IMR-90 (cell line): ENCODE measurements around the gene COX6A1. TPM values are rescaled to one million over a fixed set of nuclear protein-coding genes. Genes with fewer than 3 reads are reported as not detected.

Experiments used
- ATAC-seq: fragments of 200-7000 bp; cut with Tn5 transposase; 2 replicates; pipeline ENCODE4 v1.9.1; 2020; ENCODE audit warnings: low read depth, mild to moderate bottlenecking, moderate library complexity
- BruUV-seq: library from RNA; stranded (reverse); fragments of 400-500 nt; replicated peaks from 2 replicates; lab custom pipeline; 2021; lab: Mats Ljungman, UMichigan
- CTCF ChIA-PET: fragments of 300-600 bp; formaldehyde crosslinking; extraction: SDS; loops from one replicate; lab custom pipeline; 2021; ENCODE audit warnings: antibody characterized with exemption; lab: Yijun Ruan, JAX
- POLR2A ChIA-PET: fragments of 300-600 bp; sonication (Branson Sonifier 250); formaldehyde crosslinking; loops from one replicate; lab custom pipeline; 2022; ENCODE audit warnings: antibody characterized with exemption; ENCODE audit not compliant: unreplicated experiment; lab: Charles Lee
- DNase-seq: peaks from one replicate; pipeline ENCODE4 v3.0.0; 2013
- H2AFZ ChIP-seq: replicated peaks from 2 replicates; pipeline ENCODE3; 2013; ENCODE audit warnings: low read length, mild to moderate bottlenecking; ENCODE audit not compliant: poor library complexity
- H2AK5ac ChIP-seq: 2 replicates; pipeline ENCODE4 v1.6.1; 2013; ENCODE audit warnings: low read depth, low read length, inconsistent platforms
- H2AK9ac ChIP-seq: replicated peaks from 2 replicates; pipeline ENCODE3; 2013; ENCODE audit warnings: mild to moderate bottlenecking, low read depth, low read length, moderate library complexity; ENCODE audit not compliant: poor library complexity
- H2BK120ac ChIP-seq: 2 replicates; pipeline ENCODE4 v1.6.1; 2013; ENCODE audit warnings: low read depth, low read length, inconsistent platforms
- H2BK15ac ChIP-seq: 3 replicates; pipeline ENCODE4 v1.6.1; 2013; ENCODE audit warnings: low read depth, low read length, inconsistent platforms
- H2BK20ac ChIP-seq: 2 replicates; pipeline ENCODE4 v1.6.1; 2013; ENCODE audit warnings: low read depth, mild to moderate bottlenecking, inconsistent platforms, low read length, moderate library complexity
- H2BK5ac ChIP-seq: 2 replicates; pipeline ENCODE4 v1.6.1; 2013; ENCODE audit warnings: mild to moderate bottlenecking, low read depth, low read length, inconsistent platforms; ENCODE audit not compliant: poor library complexity, severe bottlenecking
- H3K14ac ChIP-seq: replicated peaks from 2 replicates; pipeline ENCODE4 v1.6.1; 2013; ENCODE audit warnings: low read depth, low read length, inconsistent platforms
- H3K18ac ChIP-seq: 2 replicates; pipeline ENCODE4 v1.6.1; 2013; ENCODE audit warnings: low read depth, low read length, control low read depth
- H3K23ac ChIP-seq: 2 replicates; pipeline ENCODE4 v1.6.1; 2013; ENCODE audit warnings: low read depth, low read length, inconsistent platforms
- H3K27ac ChIP-seq: 2 replicates; pipeline ENCODE4 v1.5.1; 2013; ENCODE audit warnings: mild to moderate bottlenecking, control low read depth, low read length; ENCODE audit not compliant: insufficient read depth
- H3K27me3 ChIP-seq: 2 replicates; pipeline ENCODE4 v1.6.1; 2013; ENCODE audit warnings: low read length; ENCODE audit not compliant: control insufficient read depth, insufficient read depth
- H3K36me3 ChIP-seq: 2 replicates; pipeline ENCODE4 v1.6.1; 2013; ENCODE audit warnings: low read length, mixed read lengths; ENCODE audit not compliant: control insufficient read depth, insufficient read depth
- H3K4ac ChIP-seq: 2 replicates; pipeline ENCODE4 v1.6.1; 2013; ENCODE audit warnings: low read depth, low read length, inconsistent platforms
- H3K4me1 ChIP-seq: 2 replicates; pipeline ENCODE4 v1.6.1; 2013; ENCODE audit warnings: low read length, mixed read lengths; ENCODE audit not compliant: control insufficient read depth, insufficient read depth
- H3K4me2 ChIP-seq: 2 replicates; pipeline ENCODE4 v1.6.1; 2013; ENCODE audit warnings: low read depth, mild to moderate bottlenecking, control low read depth, low read length, moderate library complexity
- H3K4me3 ChIP-seq: 2 replicates; pipeline ENCODE4 v1.5.1; 2013; ENCODE audit warnings: low read depth, mild to moderate bottlenecking, control low read depth, low read length, moderate library complexity; ENCODE audit not compliant: insufficient read depth
- H3K56ac ChIP-seq: 2 replicates; pipeline ENCODE4 v1.6.1; 2013; ENCODE audit warnings: low read length, inconsistent platforms; ENCODE audit not compliant: insufficient read depth; ENCODE audit errors: extremely low read depth
- H3K79me1 ChIP-seq, 2 experiments: 2 replicates each; pipeline ENCODE4 v1.6.1; 2013; ENCODE audit warnings: low read length in 2 of 2, inconsistent platforms in 1 of 2, low read depth in 1 of 2
- H3K9ac ChIP-seq: 2 replicates; pipeline ENCODE4 v1.6.1; 2013; ENCODE audit warnings: low read depth, low read length, control low read depth
- H3K9me1 ChIP-seq: 2 replicates; pipeline ENCODE4 v1.6.1; 2013; ENCODE audit warnings: low read length, inconsistent platforms; ENCODE audit not compliant: insufficient read depth
- H3K9me3 ChIP-seq: 2 replicates; pipeline ENCODE4 v1.6.1; 2013; ENCODE audit warnings: low read length; ENCODE audit not compliant: control insufficient read depth, insufficient read depth
- H4K20me1 ChIP-seq: 2 replicates; pipeline ENCODE4 v1.6.1; 2013; ENCODE audit warnings: low read length, inconsistent platforms; ENCODE audit not compliant: insufficient read depth
- H4K5ac ChIP-seq: 2 replicates; pipeline ENCODE4 v1.6.1; 2013; ENCODE audit warnings: mild to moderate bottlenecking, low read depth, low read length, control low read depth
- H4K8ac ChIP-seq, 2 experiments: 2 replicates each; pipeline ENCODE4 v1.6.1; 2013; ENCODE audit warnings: low read depth in 2 of 2, low read length in 2 of 2, control low read depth in 1 of 2, inconsistent platforms in 1 of 2
- H4K91ac ChIP-seq: 2 replicates; pipeline ENCODE4 v1.6.1; 2013; ENCODE audit warnings: low read depth, low read length, inconsistent platforms; ENCODE audit not compliant: insufficient read depth
- BHLHE40 ChIP-seq: fragments of 150-350 bp; IDR thresholded peaks from 2 replicates; pipeline ENCODE4 v1.6.1; 2016; ENCODE audit warnings: mild to moderate bottlenecking, low read depth, low read length
- CEBPB ChIP-seq: IDR thresholded peaks from 2 replicates; pipeline ENCODE4 v1.6.1; 2012; ENCODE audit warnings: low read depth, low read length, improper control_type of control experiment
- CHD1 ChIP-seq: IDR thresholded peaks from 2 replicates; pipeline ENCODE4 v1.6.1; 2012; ENCODE audit warnings: low read depth, low read length, improper control_type of control experiment
- CTCF ChIP-seq: conservative IDR thresholded peaks from 2 replicates; pipeline ENCODE4 v1.5.1; 2012; ENCODE audit warnings: mild to moderate bottlenecking, low read depth, low read length, improper control_type of control experiment
- MAZ ChIP-seq: IDR thresholded peaks from 2 replicates; pipeline ENCODE4 v1.6.1; 2012; ENCODE audit warnings: low read depth, mild to moderate bottlenecking, low read length, improper control_type of control experiment, moderate library complexity, borderline replicate concordance
- MXI1 ChIP-seq: IDR thresholded peaks from 2 replicates; pipeline ENCODE4 v1.6.1; 2012; ENCODE audit warnings: low read depth, mild to moderate bottlenecking, low read length, moderate library complexity, borderline replicate concordance
- POLR2A ChIP-seq: IDR thresholded peaks from 2 replicates; pipeline ENCODE4 v1.6.1; 2012; ENCODE audit warnings: mild to moderate bottlenecking, low read depth, low read length
- RAD21 ChIP-seq: IDR thresholded peaks from 2 replicates; pipeline ENCODE4 v1.6.1; 2012; ENCODE audit warnings: low read length, improper control_type of control experiment
- RCOR1 ChIP-seq: IDR thresholded peaks from 2 replicates; pipeline ENCODE4 v1.6.1; 2012; ENCODE audit warnings: mild to moderate bottlenecking, low read length, improper control_type of control experiment; ENCODE audit not compliant: insufficient replicate concordance
- SMC3 ChIP-seq: fragments of 150-350 bp; IDR thresholded peaks from 2 replicates; pipeline ENCODE4 v1.6.1; 2016; ENCODE audit warnings: low read depth, mild to moderate bottlenecking, antibody characterized with exemption, low read length, moderate library complexity
- WGBS, 2 experiments: methylation state at CpG; one replicate each; pipeline versions ENCODE4 v1.1.5 to v1.1.7; 2013; ENCODE audit warnings: missing lambda C conversion rate in 2 of 2; ENCODE audit not compliant: insufficient read length in 1 of 2; ENCODE audit errors: extremely low coverage in 2 of 2; 5-methylcytosine and 5-hydroxymethylcytosine counted together
- dilution Hi-C: fragments of 300-500 bp; cut with HindIII; formaldehyde crosslinking; loops from one replicate; pipeline ENCODE4 v1.14.3; 2018; ENCODE audit warnings: low sequenced_read_pairs; ENCODE audit not compliant: unreplicated experiment
- in situ Hi-C: fragments of 300-500 bp; cut with MboI; formaldehyde crosslinking; loops from 3 replicates; pipeline ENCODE4 v1.14.3; 2019; ENCODE audit warnings: low sequenced_read_pairs, inconsistent platforms, mixed read lengths
- intact Hi-C: fragments of 100-400 bp; cut with micrococcal nuclease; formaldehyde crosslinking; loops from 2 replicates; pipeline ENCODE4 v1.10.0; 2022
- polyA plus RNA-seq, 3 experiments: library from polyadenylated mRNA; depleted of rRNA; stranded (reverse); fragments of >200 nt; gene quantifications; 2 replicates each; pipeline ENCODE4 v1.2.3, GENCODE V29; 2012; ENCODE audit warnings: low replicate concordance in 1 of 3
- total RNA-seq: library from RNA; depleted of rRNA; stranded (reverse); fragments of >200 nt; gene quantifications from 2 replicates; pipeline ENCODE4 v1.2.3, GENCODE V29; 2012
- TF ChIP-seq, protein P1 (sequence below): fragments of 150-350 bp; IDR thresholded peaks from 2 replicates; pipeline ENCODE4 v1.6.1; 2016; ENCODE audit warnings: low read depth, mild to moderate bottlenecking, low read length, moderate library complexity, borderline replicate concordance

COX6A1 gene
- total and polyA plus RNA-seq, 2 of the 4 experiments (the other 2 are of a cell fraction): 396 to 541 TPM

GRCh38 chr12:120468821-120469449 lies 31.0 kb downstream of the COX6A1 start (continued):
- TF ChIP-seq, protein P1, sequence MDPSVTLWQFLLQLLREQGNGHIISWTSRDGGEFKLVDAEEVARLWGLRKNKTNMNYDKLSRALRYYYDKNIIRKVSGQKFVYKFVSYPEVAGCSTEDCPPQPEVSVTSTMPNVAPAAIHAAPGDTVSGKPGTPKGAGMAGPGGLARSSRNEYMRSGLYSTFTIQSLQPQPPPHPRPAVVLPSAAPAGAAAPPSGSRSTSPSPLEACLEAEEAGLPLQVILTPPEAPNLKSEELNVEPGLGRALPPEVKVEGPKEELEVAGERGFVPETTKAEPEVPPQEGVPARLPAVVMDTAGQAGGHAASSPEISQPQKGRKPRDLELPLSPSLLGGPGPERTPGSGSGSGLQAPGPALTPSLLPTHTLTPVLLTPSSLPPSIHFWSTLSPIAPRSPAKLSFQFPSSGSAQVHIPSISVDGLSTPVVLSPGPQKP: no peak

DNA sequence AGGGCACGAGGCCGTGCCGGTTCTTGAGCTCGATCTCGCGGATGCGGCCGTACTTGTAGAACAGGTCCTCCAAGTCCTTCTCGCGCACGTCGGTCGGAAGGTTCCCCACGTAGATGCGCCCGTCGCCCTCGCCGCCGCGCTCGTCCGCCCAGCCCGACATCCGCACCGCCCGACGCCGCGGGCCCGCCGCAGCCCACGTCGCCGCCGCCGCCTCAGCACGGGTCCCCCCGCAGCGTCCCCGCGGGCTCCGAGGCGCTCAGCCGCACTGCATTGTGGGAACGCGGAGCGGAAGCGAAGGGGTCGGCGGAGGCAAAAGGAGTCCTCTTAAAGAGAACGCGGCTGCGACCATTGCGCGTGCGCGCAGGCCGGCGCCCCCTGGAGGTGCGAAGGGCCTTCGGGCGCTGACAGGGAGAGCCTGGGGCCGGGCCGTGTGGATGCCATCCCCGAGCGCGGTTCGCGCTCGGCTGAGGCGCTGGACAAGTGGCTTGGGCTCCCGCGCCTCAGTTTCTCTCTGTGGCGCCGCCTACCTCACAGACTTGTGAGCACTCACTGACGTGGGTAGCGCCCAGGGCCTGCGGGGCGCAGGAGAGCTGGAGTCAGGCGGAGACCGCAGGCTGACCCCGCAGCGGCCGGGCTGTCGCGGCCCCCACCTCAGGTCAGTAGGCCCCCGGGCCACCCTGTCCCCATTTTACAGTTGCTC lies 31.7 kb downstream of the COX6A1 start, which contains the start of gene SRSF9:
Gene SRSF9, minus strand, starts transcription at position 299 of the 700 bp plus-strand sequence. Its CDS starts 139 bp downstream, at position 160.
- TF ChIP-seq MXI1: peak; percentile 57; the same call in 1 of the 2 replicates
- peak; percentile 39; the same call in 1 of the 2 replicates for TF ChIP-seq BHLHE40
- TF ChIP-seq RCOR1: no peak
- no peak; the same call in 1 of the 2 replicates for TF ChIP-seq CHD1
- TF ChIP-seq CEBPB: no peak
- peak; percentile 72; the same call in 1 of the 2 replicates for TF ChIP-seq MAZ
- peak; percentile 62; the same call in 1 of the 2 replicates for TF ChIP-seq POLR2A
- TF ChIP-seq SMC3: peak; percentile 25; the same call in 1 of the 2 replicates
- TF ChIP-seq CTCF: peak; percentile 98
- peak; percentile 32; the same call in 1 of the 2 replicates for TF ChIP-seq RAD21
- BruUV-seq: no TSS peak
- Histone ChIP-seq H3K9ac (peak within 1 kb of the TSS; percentile 77), H2BK20ac (no peak within 1 kb of the TSS), H3K27ac (peak within 1 kb of the TSS; percentile 91), H3K79me1 (peaks cover 11 to 55% of the 10 kb centered on the region in 2 experiments), H4K5ac (peak within 1 kb of the TSS; percentile 61), H2BK120ac (peak within 1 kb of the TSS; percentile 44; the same call in 1 of the 2 replicates), H2BK15ac (peak within 1 kb of the TSS; percentile 1; the same call in 1 of the 3 replicates), H2AK9ac (peak within 1 kb of the TSS; percentile 97), H2BK5ac (peak within 1 kb of the TSS; percentile 84), H3K56ac (peak within 1 kb of the TSS; percentile 70), H4K91ac (peak within 1 kb of the TSS; percentile 70), H3K36me3 (peaks cover 15% of the 10 kb centered on the region), H3K4me1 (peaks cover 4% of the 10 kb centered on the region; the same call in 1 of the 2 replicates), H3K9me3 (no peaks in the 10 kb centered on the region), H3K4me3 (peak within 1 kb of the TSS; percentile 80), H3K18ac (peak within 1 kb of the TSS; percentile 51), H2AFZ (peak within 1 kb of the TSS; percentile 98), H4K8ac (peak within 1 kb of the TSS; percentile 74 to 92), H3K4me2 (peak within 1 kb of the TSS; percentile 97), H4K20me1 (peaks cover 44% of the 10 kb centered on the region), H3K4ac (peak within 1 kb of the TSS; percentile 95), H3K14ac (peak within 1 kb of the TSS; percentile 82), H3K27me3 (no peaks in the 10 kb centered on the region), H3K23ac (peak within 1 kb of the TSS; percentile 91), H2AK5ac (peak within 1 kb of the TSS; percentile 71), H3K9me1 (no peaks in the 10 kb centered on the region; the same call in 1 of the 2 replicates)
- in situ Hi-C loops: no loop called here
- intact Hi-C loops: loop anchor here (1.0 kb wide), 1 partner anchor 27 kb away; the partner anchor contains the start of gene DYNLL1
- ChIA-PET CTCF (no interaction called here), POLR2A (no interaction called here)
- DNase-seq (peak; percentile 96), ATAC-seq (peak; percentile 93)
- WGBS, 2 experiments: 0% methylated on average over 48 of the region's 88 CpGs; no CpG with 5 or more reads in 1 of the 2 experiments
- dilution Hi-C loops: no loop called here
